Rectal smooth muscle tissue (tissue), 1 donor: ENCODE results near the gene RAPGEF2.
"Not testable (repeated sequence)": the region's sequence is repeated elsewhere in the genome, so short reads cannot be mapped to it uniquely, and the experiment has no call there.

Source experiments
- H3K27ac ChIP-seq: one replicate; pipeline ENCODE4 v1.7.0; 2013; ENCODE audit warnings: low read depth, low read length, inconsistent platforms
- H3K27me3 ChIP-seq: one replicate; pipeline ENCODE4 v1.7.0; 2013; ENCODE audit warnings: low read length; ENCODE audit not compliant: control insufficient read depth, insufficient read depth
- H3K36me3 ChIP-seq: one replicate; pipeline ENCODE4 v1.7.0; 2013; ENCODE audit warnings: low read length; ENCODE audit not compliant: control insufficient read depth, insufficient read depth
- H3K4me1 ChIP-seq: one replicate; pipeline ENCODE4 v1.7.0; 2013; ENCODE audit warnings: low read length; ENCODE audit not compliant: control insufficient read depth, insufficient read depth
- H3K4me3 ChIP-seq: one replicate; pipeline ENCODE4 v1.7.0; 2013; ENCODE audit warnings: low read length
- H3K9ac ChIP-seq: one replicate; pipeline ENCODE4 v1.7.0; 2013; ENCODE audit warnings: low read length

Gene RAPGEF2

GRCh38 chr4:159102622-159103383 lies at the start of gene RAPGEF2:
RAPGEF2 (plus strand) TSS chr4:159103079; CDS start chr4:159104163, 1,084 bp downstream.
- H3K9ac ChIP-seq = peak within 1 kb of the TSS; percentile 79
- peaks cover 9% of the 10 kb centered on the region for H3K4me1 ChIP-seq
- peak within 1 kb of the TSS; percentile 92 for H3K27ac ChIP-seq
- H3K36me3 ChIP-seq = no peaks in the 10 kb centered on the region
- peak within 1 kb of the TSS; percentile 94 for H3K4me3 ChIP-seq
- H3K27me3 ChIP-seq = no peaks in the 10 kb centered on the region

GRCh38 chr4:159055833-159056232 lies 47.0 kb upstream of the RAPGEF2 start:
- Histone ChIP-seq H3K4me1 (no peaks in the 10 kb centered on the region), H3K4me3 (no peak overlapping the region), H3K27me3 (no peaks in the 10 kb centered on the region), H3K27ac (no peak overlapping the region), H3K9ac (no peak overlapping the region), H3K36me3 (no peaks in the 10 kb centered on the region)

DNA sequence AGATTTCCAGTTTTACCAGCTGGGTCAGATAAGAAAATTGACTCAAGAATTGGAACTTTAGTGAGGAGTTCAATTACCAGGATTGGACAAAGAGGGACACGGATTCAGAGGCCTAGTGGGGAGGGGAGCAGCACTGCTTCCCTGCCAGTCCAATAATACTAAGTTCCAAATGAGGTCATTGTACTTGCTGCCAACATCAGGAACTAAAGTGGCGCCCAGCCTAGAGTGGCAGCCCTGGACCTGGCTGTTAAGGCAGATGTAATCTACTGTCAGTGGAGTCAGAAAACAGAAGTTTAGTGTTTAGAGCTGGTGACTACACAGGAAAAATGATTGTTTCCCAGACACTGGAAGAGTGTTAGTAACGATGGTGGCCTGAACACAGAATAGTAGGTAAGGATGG lies 42.7 kb upstream of the RAPGEF2 start:
- no peak overlapping the region for H3K27ac ChIP-seq
- no peaks in the 10 kb centered on the region for H3K36me3 ChIP-seq
- no peaks in the 10 kb centered on the region for H3K4me1 ChIP-seq
- H3K9ac ChIP-seq = no peak overlapping the region
- H3K27me3 ChIP-seq = no peaks in the 10 kb centered on the region
- H3K4me3 ChIP-seq = no peak overlapping the region

DNA sequence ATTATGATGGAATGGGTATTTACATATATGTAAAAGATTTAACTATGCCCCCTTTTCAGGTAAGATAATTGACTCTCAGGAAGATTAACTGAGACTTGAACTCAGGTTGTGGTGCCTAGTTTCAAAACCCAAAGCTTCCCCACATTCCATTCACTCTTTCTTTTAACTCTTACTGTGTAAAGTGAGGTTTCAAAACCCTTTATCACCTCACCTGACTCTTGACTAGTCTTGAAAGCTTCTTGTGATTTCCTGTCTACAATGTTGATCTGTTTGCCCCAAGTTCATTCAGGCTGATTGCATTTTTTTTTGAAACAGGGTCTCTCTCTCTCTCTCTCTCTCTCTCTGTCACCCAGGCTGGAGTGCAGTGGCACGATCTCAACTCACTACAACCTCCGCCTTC lies 40.5 kb upstream of the RAPGEF2 start:
- H3K36me3 ChIP-seq = no peaks in the 10 kb centered on the region
- no peak overlapping the region for H3K27ac ChIP-seq
- no peak overlapping the region for H3K9ac ChIP-seq
- H3K4me3 ChIP-seq = no peak overlapping the region
- H3K27me3 ChIP-seq = no peaks in the 10 kb centered on the region
- H3K4me1 ChIP-seq = no peaks in the 10 kb centered on the region

GRCh38 chr4:159065513-159066240 lies 37.2 kb upstream of the RAPGEF2 start:
- no peaks in the 10 kb centered on the region for H3K27me3 ChIP-seq
- H3K36me3 ChIP-seq = no peaks in the 10 kb centered on the region
- H3K4me1 ChIP-seq = no peaks in the 10 kb centered on the region
- H3K9ac ChIP-seq = no peak overlapping the region
- H3K27ac ChIP-seq = no peak overlapping the region
- H3K4me3 ChIP-seq = no peak overlapping the region

- not testable (repeated sequence) for H3K9ac ChIP-seq, H3K4me1 ChIP-seq, H3K4me3 ChIP-seq, H3K36me3 ChIP-seq, H3K27ac ChIP-seq, H3K27me3 ChIP-seq
Observed at GRCh38 chr4:159068139-159068538, 34.7 kb upstream of the RAPGEF2 start.

GRCh38 chr4:159069922-159070321 lies 33.0 kb upstream of the RAPGEF2 start:
- Histone ChIP-seq H3K27ac (no peak overlapping the region), H3K27me3 (no peaks in the 10 kb centered on the region), H3K4me1 (no peaks in the 10 kb centered on the region), H3K4me3 (no peak overlapping the region), H3K36me3 (no peaks in the 10 kb centered on the region), H3K9ac (no peak overlapping the region)

- no peak overlapping the region for H3K27ac ChIP-seq
Observed at GRCh38 chr4:159070742-159071141, 32.1 kb upstream of the RAPGEF2 start.

GRCh38 chr4:159071178-159071968 lies 31.5 kb upstream of the RAPGEF2 start:
- H3K4me3 ChIP-seq = no peak overlapping the region
- H3K4me1 ChIP-seq = no peaks in the 10 kb centered on the region
- H3K9ac ChIP-seq = no peak overlapping the region
- H3K27me3 ChIP-seq = no peaks in the 10 kb centered on the region
- H3K27ac ChIP-seq = no peak overlapping the region
- no peaks in the 10 kb centered on the region for H3K36me3 ChIP-seq

More at GRCh38 chr4:159070742-159071141, 32.1 kb upstream of the RAPGEF2 start:
- no peak overlapping the region for H3K9ac ChIP-seq
- no peaks in the 10 kb centered on the region for H3K36me3 ChIP-seq
- H3K4me3 ChIP-seq = no peak overlapping the region
- no peaks in the 10 kb centered on the region for H3K4me1 ChIP-seq
- H3K27me3 ChIP-seq = no peaks in the 10 kb centered on the region

DNA sequence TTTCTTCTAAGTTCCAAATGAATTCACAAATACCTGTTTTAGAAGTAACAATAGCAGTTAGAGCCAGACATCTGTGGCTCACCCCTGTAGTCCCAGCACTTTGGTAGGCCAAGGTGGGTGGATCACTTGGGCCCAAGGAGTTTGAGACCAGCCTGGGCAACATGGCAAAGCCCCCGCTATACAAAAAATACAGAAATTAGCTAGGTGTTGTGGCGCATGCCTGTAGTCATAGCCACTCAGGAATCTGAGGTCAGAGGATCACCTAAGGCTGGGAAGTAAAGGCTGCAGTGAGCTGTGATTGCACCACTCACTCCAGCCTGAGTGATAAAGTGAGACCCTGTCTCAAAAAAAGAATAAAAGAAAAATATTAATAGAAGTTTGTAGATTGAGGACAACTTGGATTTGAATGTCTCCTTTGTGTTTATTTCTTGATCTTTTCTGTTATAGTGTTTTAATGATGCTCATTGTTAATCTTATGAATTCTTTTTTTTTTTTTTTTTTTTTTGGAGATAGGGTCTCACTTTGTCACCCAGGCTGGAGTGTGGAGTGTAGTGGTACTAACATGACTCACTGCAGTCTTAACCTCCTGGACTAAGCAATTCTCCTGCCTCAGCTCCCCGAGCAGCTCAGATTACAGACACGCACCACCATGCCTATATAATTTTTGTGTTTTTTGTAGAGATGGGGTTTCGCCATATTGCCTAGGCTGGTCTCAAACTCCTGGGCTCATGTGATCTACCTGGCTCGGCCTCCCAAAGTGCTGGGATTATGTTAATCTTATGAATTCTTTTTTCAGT lies 30.7 kb upstream of the RAPGEF2 start:
- Histone ChIP-seq H3K4me3 (no peak overlapping the region), H3K27ac (no peak overlapping the region), H3K9ac (no peak overlapping the region), H3K27me3 (no peaks in the 10 kb centered on the region), H3K36me3 (no peaks in the 10 kb centered on the region), H3K4me1 (no peaks in the 10 kb centered on the region)

- Histone ChIP-seq H3K27me3 (no peaks in the 10 kb centered on the region), H3K27ac (no peak overlapping the region), H3K36me3 (no peaks in the 10 kb centered on the region), H3K4me1 (no peaks in the 10 kb centered on the region), H3K4me3 (no peak overlapping the region), H3K9ac (no peak overlapping the region)
Observed at GRCh38 chr4:159075531-159075932, 27.3 kb upstream of the RAPGEF2 start.

GRCh38 chr4:159077018-159077417 lies 25.9 kb upstream of the RAPGEF2 start:
- H3K36me3 ChIP-seq, H3K4me1 ChIP-seq, H3K4me3 ChIP-seq, H3K27ac ChIP-seq, H3K27me3 ChIP-seq, H3K9ac ChIP-seq: not testable (repeated sequence)
